Activated CD4-positive, alpha-beta T cell treated with anti-CD3 and anti-CD28 coated beads for 4 hours (primary cell): ENCODE data around the gene NATD1.

Experiments used
- DNase-seq, 2 donors: peaks; one replicate each; pipeline ENCODE4 v3.0.0-alpha.2; 2020

The NATD1 gene, protein sequence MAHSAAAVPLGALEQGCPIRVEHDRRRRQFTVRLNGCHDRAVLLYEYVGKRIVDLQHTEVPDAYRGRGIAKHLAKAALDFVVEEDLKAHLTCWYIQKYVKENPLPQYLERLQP

DNA sequence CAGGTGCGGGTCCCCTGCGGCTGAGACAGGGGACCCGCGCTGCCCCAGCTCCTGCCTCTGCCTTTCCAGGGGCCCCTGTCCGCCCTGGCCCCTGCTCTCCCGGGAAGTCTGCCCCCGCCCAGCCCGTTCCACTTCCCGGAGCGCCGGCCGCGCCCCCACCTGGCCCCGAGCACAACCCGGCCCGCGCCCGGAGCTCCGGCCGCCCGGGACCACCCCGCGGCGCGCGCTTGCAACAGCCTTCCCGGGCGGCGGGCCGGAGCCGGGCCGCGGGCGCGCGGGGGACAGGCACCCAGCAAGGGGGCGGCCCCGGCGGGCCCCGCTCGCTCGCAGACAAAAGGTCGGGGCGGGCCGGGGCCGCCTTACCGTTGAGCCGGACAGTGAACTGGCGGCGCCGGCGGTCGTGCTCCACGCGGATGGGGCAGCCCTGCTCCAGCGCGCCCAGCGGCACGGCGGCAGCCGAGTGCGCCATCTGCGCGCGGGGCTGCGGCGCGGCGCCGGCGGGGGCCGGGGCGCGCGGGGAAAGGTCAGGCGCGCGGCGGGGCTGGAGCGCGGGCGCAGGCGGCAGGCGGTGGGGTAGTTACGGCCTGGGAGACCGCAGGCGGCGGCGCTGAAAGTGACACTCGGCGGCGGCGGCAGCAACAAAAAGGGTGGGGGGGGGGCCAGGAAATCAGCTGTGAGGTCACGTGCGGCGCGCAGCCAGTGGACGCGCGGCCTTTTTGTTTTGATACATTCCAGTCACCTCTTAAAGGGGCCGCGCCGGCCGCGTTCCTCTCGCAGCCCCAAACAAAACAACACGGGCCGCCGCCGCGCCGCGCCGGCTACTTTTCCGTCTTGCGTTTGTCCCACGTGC is at the start of gene NATD1:
TSS of gene NATD1 (minus strand) at position 615 of the 850 bp plus-strand sequence. CDS start at position 469, 146 bp downstream.
- DNase-seq: peak; percentile 70

DNA sequence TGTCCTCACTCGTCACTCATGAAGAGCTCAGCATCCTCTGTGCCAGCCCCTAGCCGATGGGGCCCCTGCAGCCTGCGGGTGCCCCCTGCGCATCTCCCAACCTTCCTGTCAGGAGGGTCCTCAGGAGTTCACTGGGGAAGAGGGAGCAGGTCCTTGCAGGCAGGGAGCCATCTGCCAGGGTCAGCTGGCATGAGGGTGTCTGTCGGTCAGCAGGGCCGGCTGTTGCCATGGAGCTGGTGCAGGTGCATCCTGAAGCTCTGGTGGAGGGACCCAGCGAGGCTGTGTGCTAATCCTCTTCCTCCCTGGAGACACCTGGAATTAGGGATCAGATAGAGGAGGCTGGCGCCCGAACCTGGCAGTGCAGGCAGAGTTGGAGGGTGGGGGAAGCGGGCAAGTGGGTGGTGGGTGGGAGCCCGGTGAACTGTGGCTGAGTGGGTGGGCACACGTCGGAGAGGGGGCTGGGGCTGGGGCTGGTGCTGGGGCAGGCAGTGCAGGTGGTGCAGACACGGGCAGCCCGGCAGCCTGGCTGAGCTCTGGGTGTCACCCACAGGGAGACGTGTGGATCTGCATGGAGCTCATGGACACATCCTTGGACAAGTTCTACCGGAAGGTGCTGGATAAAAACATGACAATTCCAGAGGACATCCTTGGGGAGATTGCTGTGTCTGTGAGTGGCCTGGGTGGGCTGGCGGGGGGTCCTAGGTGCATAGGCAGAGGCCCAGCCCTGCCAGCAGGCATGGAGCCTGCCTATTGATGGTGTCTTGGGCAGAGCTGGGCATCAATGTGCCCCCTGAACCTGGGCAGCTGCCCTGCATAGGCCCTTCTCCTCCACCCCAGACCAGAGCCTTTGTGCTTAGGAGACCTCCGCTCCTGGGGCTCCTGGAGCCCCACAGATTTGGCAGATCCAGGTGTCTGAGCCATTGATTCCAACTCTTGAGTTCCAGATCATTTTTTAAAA is 48.7 kb upstream of the NATD1 start:
- DNase-seq: no peak

DNA sequence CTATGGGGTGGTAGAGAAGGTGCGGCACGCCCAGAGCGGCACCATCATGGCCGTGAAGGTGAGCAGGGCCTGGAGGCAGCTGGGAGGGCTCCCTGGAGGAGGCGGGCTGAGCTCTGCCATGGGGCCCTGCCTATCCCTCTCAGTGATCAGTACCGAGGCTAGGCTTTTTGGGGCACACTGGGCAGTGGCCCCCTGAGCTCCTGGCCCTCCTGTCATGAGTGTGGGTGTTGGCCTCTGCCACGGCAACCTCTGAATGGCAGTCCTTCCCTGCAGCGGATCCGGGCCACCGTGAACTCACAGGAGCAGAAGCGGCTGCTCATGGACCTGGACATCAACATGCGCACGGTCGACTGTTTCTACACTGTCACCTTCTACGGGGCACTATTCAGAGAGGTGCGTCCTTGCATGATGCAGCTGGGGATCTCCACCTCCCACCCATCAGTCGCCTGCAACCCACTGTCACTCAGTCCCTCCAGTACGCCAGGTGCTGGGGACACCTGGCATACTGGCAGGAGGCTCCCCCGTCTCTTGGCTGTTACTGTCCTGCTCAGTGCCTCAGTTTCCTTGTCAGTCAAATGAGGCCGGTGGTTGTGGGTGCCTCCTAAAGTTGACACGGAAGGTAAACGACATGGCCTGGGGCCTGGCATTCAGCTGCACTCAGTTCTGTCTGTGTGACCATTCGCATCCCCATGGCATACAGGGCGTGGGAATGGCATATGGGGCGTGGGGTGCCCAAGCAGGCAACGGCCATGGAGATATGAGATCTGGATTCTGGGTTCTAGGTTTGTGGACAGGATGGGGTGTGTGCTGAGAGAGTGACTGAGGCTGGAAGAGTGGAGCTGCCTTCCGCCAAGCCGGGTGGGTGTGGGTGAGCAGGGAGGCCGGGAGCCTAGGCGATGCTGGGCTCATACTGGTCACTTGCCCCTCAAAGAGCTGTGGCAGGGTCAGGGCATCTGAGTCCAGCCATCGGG is 47.7 kb upstream of the NATD1 start:
- no peak for DNase-seq

DNA sequence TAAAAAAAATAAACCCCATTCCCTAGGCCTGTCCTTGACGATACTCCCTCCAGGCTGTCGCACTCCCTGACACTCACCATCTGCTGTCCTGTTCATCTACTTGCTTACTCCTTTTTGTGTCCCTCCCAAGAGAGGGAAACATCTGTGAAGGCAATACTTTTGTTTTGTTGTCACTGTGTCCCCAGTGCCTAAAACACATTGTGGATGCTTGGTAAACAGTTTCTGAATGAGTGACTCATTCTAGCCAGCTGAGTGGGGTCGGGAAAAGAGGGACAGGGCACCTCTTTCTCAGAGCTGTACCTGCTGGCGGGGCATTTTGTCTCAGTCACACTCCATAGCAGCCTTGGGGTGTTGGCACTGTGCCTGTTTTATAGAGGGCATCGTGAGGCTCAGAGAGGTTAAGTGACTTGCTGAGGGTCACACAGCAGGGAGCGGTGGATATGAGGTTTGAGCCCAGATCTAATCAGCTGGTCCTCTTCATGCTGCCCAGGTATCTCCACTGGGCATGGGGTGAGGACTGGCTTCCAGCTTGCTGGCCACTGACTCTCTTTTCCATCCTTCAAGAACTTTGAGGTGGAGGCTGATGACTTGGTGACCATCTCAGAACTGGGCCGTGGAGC is 46.9 kb upstream of the NATD1 start:
- no peak for DNase-seq

DNA sequence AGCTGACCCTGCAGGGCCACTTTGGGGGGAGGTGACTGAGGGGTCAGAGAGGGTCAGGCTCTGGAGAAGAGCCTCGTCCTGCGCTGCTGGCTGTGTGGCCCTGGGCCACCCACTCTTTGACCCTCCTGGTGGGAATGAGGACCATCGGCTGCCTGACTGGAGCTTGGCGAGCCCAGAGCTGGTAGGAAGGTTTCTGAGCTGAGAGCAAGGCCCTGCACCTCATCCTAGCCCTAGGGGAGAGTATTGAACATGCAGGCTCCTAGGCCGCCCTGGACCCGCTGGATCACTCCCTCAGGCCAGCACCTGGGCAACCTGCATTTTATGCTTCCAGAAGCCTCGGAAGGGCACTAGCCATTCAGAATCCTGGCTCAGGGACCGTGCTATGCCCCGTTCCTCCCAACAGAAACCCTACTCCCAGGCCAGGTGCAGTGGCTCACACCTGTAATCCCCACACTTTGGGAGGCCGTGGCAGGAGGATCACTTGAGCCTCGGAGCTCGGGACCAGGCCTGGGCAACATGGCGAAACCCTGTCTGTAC is 45.8 kb upstream of the NATD1 start:
- no peak for DNase-seq

DNA sequence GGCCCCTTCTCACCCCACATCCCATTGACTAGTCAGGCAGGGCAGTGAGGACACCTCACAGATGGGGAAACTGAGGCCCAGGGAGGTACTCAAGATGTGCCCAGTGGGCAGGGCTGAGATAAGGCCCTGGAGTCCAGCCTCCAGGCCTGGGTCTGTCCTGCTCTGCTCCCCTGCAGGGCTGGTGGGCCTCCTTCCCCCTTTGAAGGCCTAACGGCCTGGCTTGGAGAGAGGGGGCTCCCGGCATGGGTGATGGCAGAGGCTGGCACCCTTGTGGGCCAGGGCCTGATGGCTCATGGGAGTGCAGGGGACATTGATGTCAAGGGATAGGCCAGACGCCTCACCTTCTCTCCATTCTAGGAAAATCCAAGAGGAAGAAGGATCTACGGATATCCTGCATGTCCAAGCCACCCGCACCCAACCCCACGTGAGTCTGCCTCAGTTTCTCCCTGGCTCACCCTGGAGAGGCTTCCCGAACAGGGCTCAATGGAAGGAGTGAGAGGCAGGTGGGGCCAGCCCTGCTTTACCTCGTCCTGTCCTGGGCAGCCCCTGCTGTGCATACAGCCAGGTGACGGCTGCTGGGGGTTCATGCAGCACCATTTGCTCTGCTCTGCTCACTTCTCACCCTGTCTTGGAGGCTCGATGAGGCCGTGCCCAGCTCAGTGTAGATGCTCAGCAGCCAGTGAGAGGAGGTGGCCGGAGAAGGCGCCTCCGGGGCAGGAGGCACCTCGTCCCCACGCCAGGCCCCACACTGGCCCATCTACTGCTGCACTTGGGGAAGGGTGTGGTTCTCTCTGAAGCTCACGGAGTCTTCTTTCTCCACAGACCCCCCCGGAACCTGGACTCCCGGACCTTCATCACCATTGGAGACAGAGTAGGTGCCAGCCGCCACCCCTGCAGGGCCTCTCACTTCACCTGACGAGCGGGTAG is 45.1 kb upstream of the NATD1 start:
- DNase-seq: no peak

DNA sequence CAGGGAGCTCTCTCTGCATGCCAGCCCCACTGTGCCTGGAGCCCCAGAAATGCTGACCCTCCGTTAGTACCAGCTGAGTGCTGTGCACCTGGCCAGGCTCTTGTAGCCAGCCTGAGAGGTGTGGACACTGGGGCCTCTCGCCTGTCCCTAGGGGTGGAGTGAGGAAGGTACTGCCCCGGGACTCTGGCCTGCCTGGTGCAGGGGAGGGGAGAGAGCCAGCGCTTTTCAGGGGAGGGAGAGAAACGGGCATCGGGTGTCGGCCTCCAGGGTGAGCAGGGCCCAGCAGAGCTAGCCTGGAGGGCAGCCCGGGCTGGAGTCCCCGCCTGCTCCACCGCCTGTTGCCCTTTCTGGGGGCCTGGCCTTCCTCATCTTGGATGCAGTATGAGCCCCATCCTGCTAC is 44.4 kb upstream of the NATD1 start:
- no peak for DNase-seq

DNA sequence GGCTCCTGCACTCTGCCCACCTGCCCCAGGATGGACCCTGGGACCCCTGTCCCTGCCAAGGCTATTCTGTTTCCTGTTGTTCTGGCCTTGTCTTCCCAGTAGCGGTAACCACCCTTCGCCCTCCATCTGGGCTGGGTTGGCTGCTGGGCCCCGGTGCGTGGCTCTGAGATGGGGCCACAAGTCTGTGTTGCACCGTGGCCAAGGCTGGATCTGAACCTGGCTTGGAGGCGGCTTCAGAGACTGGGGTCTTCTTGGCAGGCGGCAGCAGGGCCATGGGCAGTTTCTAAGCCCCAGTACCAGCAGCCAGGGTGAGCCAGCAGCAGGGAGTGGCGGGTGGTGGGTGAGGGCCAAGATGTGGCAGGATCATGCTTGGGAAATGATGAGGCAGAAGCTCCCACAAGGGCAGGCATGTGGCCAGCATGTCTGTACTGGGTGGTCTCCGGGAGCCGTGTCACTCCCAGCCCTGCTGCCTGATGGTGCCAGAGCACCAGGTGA is 43.9 kb upstream of the NATD1 start:
- DNase-seq: no peak

DNA sequence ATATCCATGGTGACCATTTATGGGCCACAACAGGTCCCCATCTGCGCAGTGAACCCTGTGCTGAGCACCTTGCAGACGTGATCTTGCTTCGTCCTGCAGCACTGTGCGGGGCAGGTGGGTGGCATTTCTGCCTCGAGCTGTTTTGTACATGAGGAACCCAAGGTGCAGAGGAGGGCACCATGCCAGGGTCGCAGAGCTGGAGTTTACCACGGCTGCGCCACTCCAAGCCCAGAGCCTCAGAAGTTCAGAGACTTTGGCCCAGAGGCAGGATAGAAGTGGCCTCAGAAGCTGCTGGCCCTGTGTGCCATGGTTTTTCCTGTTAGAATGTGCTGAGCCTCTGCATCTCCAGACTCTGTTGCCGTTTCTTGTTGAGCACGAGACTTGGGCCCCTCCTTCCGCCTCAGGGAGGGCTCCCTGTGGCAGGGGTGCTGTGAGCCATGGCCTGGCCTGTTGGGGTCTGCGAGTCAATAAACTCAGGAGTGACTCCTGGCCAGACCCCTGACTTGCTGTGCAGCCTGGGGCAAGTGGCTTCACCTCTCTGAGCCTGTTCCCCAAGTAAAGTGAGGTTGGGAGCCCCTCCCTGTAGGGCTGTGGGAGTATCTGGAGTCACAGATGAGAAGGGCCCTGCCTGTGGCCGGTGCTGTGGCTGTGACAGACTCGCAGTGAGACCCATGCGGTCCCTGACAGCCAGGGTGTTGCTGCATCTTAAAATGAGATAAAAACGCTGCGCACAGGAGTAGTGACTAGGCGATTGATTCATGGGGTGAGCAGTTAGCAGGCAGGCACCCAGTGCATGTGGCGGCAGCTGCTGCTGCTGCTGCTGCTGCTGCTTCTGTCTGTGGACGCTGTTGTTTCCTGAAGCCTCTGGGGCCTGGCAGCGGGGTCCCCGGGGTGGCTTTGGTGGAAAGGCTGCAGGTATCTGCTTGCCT is 43.2 kb upstream of the NATD1 start:
- no peak for DNase-seq

DNA sequence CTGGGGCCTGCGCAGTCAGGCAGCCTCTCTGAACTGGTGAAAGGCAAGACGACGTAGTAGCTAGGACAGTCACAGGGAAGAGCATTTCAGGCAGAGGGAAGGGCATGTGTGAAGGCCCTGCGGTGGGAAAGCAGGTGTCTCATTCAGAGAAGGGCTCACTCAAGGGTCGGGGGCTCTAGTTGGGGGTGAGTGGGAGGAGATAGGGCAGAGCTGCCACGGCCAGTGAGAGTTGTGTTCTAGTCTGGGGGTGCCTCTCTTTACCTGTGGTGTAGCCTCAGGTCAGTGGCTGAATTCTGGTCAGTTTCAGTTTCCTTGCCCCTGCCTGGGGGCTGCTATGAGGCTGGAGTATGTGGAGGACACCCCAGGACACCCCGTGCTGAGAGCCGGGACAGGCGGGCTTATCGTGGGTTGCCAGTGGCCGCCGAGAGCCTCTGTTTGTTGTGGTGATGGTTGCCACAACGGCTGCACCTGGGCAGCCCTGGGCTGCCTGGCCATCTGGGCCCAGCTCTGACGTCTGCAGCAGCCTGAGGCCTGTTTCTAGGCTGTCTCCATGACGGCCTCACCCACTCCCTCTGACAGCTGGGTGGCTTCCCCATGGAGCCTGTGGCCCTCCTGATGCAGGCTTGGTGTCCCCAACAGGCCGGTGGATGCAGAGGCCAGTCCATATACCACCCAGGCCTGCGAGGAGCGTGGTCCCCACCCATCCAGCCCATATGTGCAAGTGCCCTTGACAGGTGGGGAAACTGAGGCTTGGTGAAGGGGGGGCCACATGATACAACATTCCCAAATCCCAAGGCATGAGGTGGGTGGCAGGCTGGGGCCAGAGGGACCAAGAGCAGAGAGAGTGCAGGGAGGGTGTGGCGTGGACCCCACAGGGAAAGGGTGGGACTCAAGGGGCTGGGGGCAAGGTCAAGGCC is 42.1 kb upstream of the NATD1 start:
- DNase-seq: no peak

DNA sequence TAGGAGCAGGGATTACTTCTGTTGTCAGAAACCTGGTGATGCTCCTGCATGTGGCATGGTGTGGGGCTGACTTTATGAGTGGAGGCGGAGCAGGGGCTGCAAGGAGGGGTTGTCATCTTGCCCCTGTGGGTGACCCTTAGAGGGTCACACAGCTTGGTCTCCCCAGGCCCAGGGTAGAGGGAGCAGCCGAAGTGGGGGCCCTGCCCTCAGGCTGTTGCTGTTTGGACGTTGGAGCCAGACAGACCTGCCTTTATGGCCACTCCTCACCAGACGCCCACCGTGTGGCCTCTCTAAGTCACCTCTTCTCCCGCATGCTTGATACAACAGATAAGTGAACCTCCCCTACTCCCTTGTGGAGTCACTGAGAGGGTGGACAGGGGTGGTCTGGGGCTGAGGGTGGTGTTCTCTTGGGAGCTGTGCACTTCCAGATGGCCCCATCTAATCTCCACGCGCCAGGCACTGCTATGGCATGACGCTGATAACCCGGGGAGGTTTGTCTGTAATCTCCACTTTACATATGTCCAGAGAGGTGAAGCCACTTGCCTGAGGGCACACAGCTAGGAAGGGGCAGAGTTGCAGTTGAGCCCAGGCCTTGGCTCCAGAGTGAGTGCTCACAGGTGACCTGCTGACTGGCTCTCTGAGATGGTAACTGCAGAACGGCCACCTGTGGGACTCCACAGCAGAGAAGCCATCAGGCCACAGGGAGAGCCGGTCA is 41.3 kb upstream of the NATD1 start:
- DNase-seq: no peak

DNA sequence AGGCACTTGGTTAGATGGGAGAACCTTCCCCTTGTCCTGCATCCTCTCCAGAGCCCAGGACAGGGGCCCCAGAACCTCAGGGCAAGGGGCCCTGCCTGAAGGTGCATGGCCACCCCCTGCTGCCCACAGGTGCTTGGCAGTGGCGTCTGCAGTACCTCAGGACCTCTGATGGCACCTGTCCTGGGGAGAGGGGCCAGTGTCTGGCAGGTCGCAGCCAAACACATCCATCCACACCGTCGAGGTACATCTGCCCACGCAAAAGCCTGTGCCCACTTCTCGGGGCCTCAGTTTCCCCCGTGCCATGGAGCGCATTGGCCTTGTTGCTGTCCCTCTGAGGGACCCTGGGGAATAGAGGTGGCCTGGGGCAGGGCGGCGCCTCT is 40.6 kb upstream of the NATD1 start:
- no peak for DNase-seq

DNA sequence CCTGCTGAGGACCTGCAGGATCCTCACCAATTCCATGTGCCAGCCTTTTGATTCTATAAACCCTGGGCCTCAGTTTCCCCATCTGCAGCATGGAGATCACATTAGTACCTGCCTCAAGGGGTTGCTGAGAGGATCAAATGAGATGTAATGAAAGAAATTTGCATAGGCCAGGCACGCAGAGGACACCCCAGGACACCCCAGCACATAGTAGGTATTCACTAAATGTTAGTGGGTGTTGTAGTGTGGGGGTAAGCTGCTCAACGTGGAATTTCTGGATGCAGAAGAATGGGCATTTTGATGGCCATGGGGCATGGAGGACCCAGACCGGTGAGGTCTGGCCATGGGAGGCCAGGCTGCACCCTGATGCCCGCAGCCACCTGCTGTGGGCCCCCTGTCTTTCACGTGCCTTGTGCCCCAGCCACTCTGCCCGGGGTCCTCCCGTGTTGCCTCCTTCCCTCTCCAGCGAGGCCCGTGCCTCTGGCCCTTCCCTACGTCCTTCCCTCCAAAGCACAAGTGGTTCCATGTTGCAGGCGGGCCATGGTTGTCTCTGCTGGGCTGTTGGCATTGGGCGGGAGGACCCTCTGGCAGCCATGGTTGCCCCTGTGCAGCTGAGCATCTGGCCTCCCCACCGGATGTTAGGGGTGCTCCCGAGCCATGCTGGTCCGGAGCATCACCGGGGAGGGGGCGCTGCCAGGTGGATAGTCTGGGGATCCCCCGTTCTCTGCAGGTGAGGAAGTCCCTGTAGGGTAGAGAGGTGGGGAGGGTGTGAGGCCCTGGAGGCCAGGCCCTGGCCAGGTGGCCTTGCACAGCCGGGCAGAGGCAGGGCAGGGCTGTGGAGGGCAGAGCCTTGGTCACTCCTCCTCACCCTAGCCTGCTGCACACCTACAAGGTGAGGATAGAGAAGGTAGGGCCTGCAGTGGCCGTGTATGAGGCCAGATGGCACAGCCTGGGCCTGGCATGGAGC is 39.9 kb upstream of the NATD1 start:
- no peak for DNase-seq

DNA sequence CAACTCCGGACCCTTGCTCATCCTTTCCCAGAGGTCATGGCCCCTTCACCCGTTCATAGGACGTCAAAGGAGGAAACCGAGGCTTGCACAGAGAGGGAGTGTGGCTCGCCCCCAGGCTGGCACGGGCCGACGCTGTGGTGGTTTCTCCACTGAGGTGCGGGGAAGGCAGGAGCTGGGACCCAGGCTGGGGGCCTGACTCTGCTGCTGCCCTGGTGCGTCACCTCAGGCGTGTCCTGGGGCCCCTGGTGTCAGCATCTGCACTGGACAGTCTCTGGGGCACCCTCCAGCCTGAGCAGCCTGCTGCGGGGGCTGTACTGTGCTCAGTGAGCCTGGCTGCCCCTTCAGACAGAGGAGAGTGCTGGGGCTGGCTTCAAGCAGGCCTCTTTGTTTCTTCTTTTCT is 38.7 kb upstream of the NATD1 start:
- DNase-seq: no peak

DNA sequence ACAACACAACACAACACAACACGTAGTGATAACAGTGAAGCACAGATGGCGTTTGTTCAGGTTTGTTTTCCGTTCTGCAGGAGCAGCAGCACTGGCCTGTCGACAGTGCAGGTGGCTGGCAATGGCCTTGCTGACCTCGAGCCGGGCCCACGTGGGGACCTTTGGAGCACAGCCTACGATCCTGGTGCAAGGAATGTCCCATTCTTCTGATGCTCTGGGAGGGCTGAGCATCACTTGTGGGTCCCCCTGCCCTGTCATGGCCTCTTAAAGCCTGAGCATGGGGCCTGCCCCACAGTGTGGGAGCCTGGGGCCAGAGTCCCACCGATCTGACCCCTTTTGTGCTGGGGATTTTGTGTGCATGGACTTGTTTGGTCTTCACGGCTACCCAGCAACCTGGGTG is 38.1 kb upstream of the NATD1 start:
- no peak for DNase-seq
